CD14-positive monocyte (primary cell): Measurements from ENCODE around the gene HSF4. TPM values are rescaled to one million over a fixed set of nuclear protein-coding genes. Genes with fewer than 3 reads are reported as not detected.

Source experiments
- DNase-seq, 3 donors: peaks; one replicate each; pipeline ENCODE4 v3.0.0-alpha.2; 2011 to 2022
- H2AFZ ChIP-seq: 2 replicates; pipeline ENCODE4 v1.6.0; 2012; ENCODE audit warnings: mild to moderate bottlenecking, low read depth, low read length, inconsistent platforms; ENCODE audit not compliant: insufficient read depth, poor library complexity, severe bottlenecking
- H3K27ac ChIP-seq, 2 donors: 1 replicate in 1 of 2; 2 replicates in 1 of 2; pipeline ENCODE4 v1.5.1; 2012 to 2013; ENCODE audit warnings: low read length in 2 of 2, control low read depth in 1 of 2, inconsistent platforms in 1 of 2, low read depth in 1 of 2, mild to moderate bottlenecking in 1 of 2
- H3K27me3 ChIP-seq, 2 donors: one replicate each; pipeline versions ENCODE4 v1.6.0 to v1.6.1; 2011 to 2013; ENCODE audit warnings: low read length in 2 of 2; ENCODE audit not compliant: control insufficient read depth in 2 of 2, insufficient read depth in 2 of 2
- H3K36me3 ChIP-seq, 2 donors: replicated peaks in 1 of 2; 1 replicate in 1 of 2; 2 replicates in 1 of 2; pipeline versions ENCODE4 v1.5.1 to v1.6.1; 2012 to 2013; ENCODE audit warnings: low read length in 2 of 2, control low read depth in 1 of 2, inconsistent platforms in 1 of 2, mild to moderate bottlenecking in 1 of 2; ENCODE audit not compliant: insufficient read depth in 2 of 2, control insufficient read depth in 1 of 2
- H3K4me1 ChIP-seq, 2 donors: 1 replicate in 1 of 2; 2 replicates in 1 of 2; pipeline versions ENCODE4 v1.5.1 to v1.6.1; 2012 to 2013; ENCODE audit warnings: low read length in 2 of 2, control low read depth in 1 of 2, inconsistent platforms in 1 of 2, mild to moderate bottlenecking in 1 of 2, moderate library complexity in 1 of 2; ENCODE audit not compliant: insufficient read depth in 2 of 2, control insufficient read depth in 1 of 2
- H3K4me2 ChIP-seq: replicated peaks from 2 replicates; pipeline ENCODE3; 2012; ENCODE audit warnings: low read length, moderate library complexity, mild to moderate bottlenecking; ENCODE audit not compliant: poor library complexity, severe bottlenecking; ENCODE audit errors: extremely low read depth
- H3K4me3 ChIP-seq, 3 experiments: fragments of 200-600 bp in 1 of 3; sonication (generic) in 1 of 3; replicated peaks in 1 of 3; 1 replicate in 2 of 3; 2 replicates in 1 of 3; pipeline ENCODE4 v1.5.1; 2011 to 2013; ENCODE audit warnings: low read length in 3 of 3, mild to moderate bottlenecking in 3 of 3, control low read depth in 2 of 3, low read depth in 2 of 3, inconsistent platforms in 1 of 3, moderate library complexity in 1 of 3
- H3K79me2 ChIP-seq: 2 replicates; pipeline ENCODE4 v1.6.0; 2012; ENCODE audit warnings: mild to moderate bottlenecking, control low read depth, inconsistent platforms, low read length, moderate library complexity; ENCODE audit not compliant: insufficient read depth
- H3K9ac ChIP-seq: 2 replicates; pipeline ENCODE4 v1.6.0; 2017; ENCODE audit warnings: low read length, mild to moderate bottlenecking; ENCODE audit not compliant: insufficient read depth, poor library complexity, severe bottlenecking
- H3K9me3 ChIP-seq, 2 donors: replicated peaks in 1 of 2; 1 replicate in 1 of 2; 2 replicates in 1 of 2; pipeline versions ENCODE4 v1.5.1 to v1.6.1; 2012 to 2013; ENCODE audit warnings: low read length in 2 of 2, control low read depth in 1 of 2; ENCODE audit not compliant: control insufficient read depth in 1 of 2, insufficient read depth in 1 of 2
- H4K20me1 ChIP-seq: 2 replicates; pipeline ENCODE4 v1.6.0; 2012; ENCODE audit warnings: mild to moderate bottlenecking, low read length, control low read depth, moderate library complexity; ENCODE audit not compliant: insufficient read depth
- H3K27ac Mint-ChIP-seq, 7 donors: one replicate each; pipeline ENCODE4 v1.8.0; 2020; ENCODE audit warnings: mild to moderate bottlenecking in 7 of 7, mixed read lengths in 7 of 7, moderate library complexity in 6 of 7, inconsistent platforms in 2 of 7
- H3K27me3 Mint-ChIP-seq, 3 donors: one replicate each; pipeline ENCODE4 v1.8.0; 2021 to 2022; ENCODE audit warnings: low read depth in 3 of 3, mild to moderate bottlenecking in 3 of 3, mixed read lengths in 3 of 3, moderate library complexity in 3 of 3, inconsistent platforms in 1 of 3
- H3K36me3 Mint-ChIP-seq, 2 donors: one replicate each; pipeline ENCODE4 v1.8.0; 2020; ENCODE audit warnings: mixed read lengths in 2 of 2, inconsistent platforms in 1 of 2, mild to moderate bottlenecking in 1 of 2
- H3K4me1 Mint-ChIP-seq: one replicate; pipeline ENCODE4 v1.8.0; 2020; ENCODE audit warnings: mild to moderate bottlenecking, mixed read lengths
- H3K4me3 Mint-ChIP-seq, 2 donors: one replicate each; pipeline ENCODE4 v1.8.0; 2020; ENCODE audit warnings: mild to moderate bottlenecking in 2 of 2, mixed read lengths in 2 of 2, moderate library complexity in 1 of 2
- H3K9me3 Mint-ChIP-seq, 7 donors: one replicate each; pipeline ENCODE4 v1.8.0; 2020 to 2022; ENCODE audit warnings: mixed read lengths in 7 of 7, mild to moderate bottlenecking in 6 of 7, moderate library complexity in 6 of 7, inconsistent platforms in 2 of 7
- WGBS: methylation state at CpG from one replicate; pipeline ENCODE4 v1.1.5; 2013; ENCODE audit warnings: missing lambda C conversion rate; ENCODE audit not compliant: insufficient coverage; 5-methylcytosine and 5-hydroxymethylcytosine counted together
- intact Hi-C, 2 donors: fragments of 100-400 bp; cut with micrococcal nuclease; formaldehyde crosslinking; loops; one replicate each; pipeline versions ENCODE4 v1.15.0 to v1.15.1; 2023
- polyA plus RNA-seq, 3 donors: library from polyadenylated mRNA; depleted of rRNA in 1 of 3; unstranded in 2 of 3; stranded (reverse) in 1 of 3; fragments of 300-500 nt in 2 of 3; fragments of >200 nt in 1 of 3; fragmentation: Illumina TruSeq in 2 of 3; gene quantifications; 1 replicate in 2 of 3; 2 replicates in 1 of 3; pipeline ENCODE4 v1.2.3, GENCODE V29; 2012 to 2021
- TF ChIP-seq, protein P1 (sequence below): fragments of 200-600 bp; IDR thresholded peaks from one replicate; pipeline ENCODE4 v1.8.0; 2022; ENCODE audit warnings: antibody characterized with exemption, mild to moderate bottlenecking

HSF4 gene
- polyA plus RNA-seq, 3 donors, result 53.4 TPM; not detected in 2

DNA sequence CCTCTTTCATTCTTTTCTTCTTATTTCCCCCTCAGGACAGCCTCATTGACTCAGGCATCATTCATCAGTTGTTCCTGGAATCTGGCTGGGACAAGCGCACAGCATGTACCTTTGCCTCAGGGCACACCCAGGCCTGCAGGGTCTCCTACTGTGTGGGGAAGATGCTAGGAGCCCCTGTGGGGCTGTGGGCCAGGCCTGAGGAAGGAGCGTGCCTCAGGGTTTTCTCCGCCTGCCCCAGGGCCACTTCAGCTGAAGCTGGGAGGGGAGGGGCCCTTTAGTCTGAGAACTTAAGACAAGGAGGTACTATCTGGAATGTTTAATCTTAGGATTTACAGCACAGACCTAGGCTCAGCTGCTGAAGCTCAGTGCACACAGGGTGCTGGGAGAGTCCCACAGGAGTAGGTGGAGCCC lies 42.3 kb downstream of the HSF4 start:
- Histone ChIP-seq H4K20me1 (peaks cover 3% of the 10 kb centered on the region), H3K79me2 (no peaks in the 10 kb centered on the region), H3K9me3 (no peaks in the 10 kb centered on the region), H3K36me3 (peaks cover 28 to 41% of the 10 kb centered on the region in 2 donors), H3K4me2 (no peak overlapping the region), H3K27ac (no peak overlapping the region), H3K4me1 (no peaks in the 10 kb centered on the region), H2AFZ (no peak overlapping the region), H3K9ac (no peak overlapping the region), H3K27me3 (no peaks in the 10 kb centered on the region), H3K4me3 (no peak overlapping the region)
- intact Hi-C loops, result no loop called here
- H3K9me3 Mint-ChIP-seq, result peaks cover 0 to 2% (median 0%) of the 10 kb centered on the region in 7 donors
- H3K4me1 Mint-ChIP-seq, result no peaks in the 10 kb centered on the region
- peaks cover 0 to 6% (median 5%) of the 10 kb centered on the region in 3 donors for H3K27me3 Mint-ChIP-seq
- WGBS, result 88% methylated on average over 3 of the region's 3 CpGs
- no peak for DNase-seq
- TF ChIP-seq, protein P1, sequence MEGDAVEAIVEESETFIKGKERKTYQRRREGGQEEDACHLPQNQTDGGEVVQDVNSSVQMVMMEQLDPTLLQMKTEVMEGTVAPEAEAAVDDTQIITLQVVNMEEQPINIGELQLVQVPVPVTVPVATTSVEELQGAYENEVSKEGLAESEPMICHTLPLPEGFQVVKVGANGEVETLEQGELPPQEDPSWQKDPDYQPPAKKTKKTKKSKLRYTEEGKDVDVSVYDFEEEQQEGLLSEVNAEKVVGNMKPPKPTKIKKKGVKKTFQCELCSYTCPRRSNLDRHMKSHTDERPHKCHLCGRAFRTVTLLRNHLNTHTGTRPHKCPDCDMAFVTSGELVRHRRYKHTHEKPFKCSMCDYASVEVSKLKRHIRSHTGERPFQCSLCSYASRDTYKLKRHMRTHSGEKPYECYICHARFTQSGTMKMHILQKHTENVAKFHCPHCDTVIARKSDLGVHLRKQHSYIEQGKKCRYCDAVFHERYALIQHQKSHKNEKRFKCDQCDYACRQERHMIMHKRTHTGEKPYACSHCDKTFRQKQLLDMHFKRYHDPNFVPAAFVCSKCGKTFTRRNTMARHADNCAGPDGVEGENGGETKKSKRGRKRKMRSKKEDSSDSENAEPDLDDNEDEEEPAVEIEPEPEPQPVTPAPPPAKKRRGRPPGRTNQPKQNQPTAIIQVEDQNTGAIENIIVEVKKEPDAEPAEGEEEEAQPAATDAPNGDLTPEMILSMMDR, result no peak
- no peak overlapping the region for H3K4me3 Mint-ChIP-seq
- H3K36me3 Mint-ChIP-seq, result peaks cover 25 to 48% of the 10 kb centered on the region in 2 donors
- peak overlapping the region in 1 of 7 donors; percentile 13 for H3K27ac Mint-ChIP-seq

DNA sequence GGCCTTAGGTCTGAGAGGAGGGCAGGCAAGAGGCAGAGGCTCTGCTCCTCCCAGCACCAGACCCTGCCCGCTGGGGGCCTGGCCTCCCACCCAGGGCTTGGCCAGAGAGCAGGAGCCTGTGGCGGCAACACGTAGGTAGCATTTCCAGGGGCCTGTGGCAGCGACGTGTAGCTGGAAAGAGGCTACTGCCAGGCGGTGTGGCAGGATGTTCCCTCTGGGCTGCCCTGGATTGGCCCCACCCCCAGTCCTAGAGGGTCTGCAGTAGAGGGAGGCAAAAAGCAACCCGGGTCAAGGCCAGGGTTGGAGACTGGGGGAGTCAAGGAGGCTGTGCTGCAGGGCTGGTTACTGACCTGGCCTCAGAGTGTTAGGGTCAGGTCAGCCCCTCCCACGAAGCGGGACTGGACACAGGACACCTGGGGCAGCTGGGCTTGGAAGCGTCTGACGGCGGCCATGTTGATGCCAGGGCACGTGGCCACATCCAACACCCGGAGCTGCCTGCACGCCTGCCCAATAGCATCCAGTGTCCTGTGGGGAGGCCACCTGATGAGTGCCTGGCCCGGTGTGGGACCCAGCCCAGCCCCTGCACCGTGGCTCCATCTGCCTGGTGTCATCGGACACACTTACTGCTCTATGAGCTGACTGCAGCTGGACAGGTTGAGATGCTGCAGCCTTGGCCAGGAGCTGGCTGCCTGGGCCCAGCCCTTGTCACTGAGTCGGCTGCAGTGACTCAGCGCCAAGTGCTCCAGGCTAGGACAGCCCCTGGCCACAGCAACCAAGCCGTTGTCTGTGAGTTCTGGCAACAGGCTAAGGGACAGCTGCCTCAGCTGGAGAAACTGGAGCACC lies 42.9 kb downstream of the HSF4 start:
- peak overlapping the region in 1 of 2 donors; percentile 12 for H3K27ac ChIP-seq
- no peaks in the 10 kb centered on the region for H3K4me1 Mint-ChIP-seq
- peaks cover 22 to 35% of the 10 kb centered on the region in 2 donors for H3K36me3 ChIP-seq
- H3K9ac ChIP-seq, result no peak overlapping the region
- peaks cover 0 to 2% (median 0%) of the 10 kb centered on the region in 7 donors for H3K9me3 Mint-ChIP-seq
- H3K36me3 Mint-ChIP-seq, result peaks cover 19 to 41% of the 10 kb centered on the region in 2 donors
- H3K4me3 Mint-ChIP-seq, result no peak overlapping the region
- no peak overlapping the region for H2AFZ ChIP-seq
- H3K27me3 ChIP-seq, result no peaks in the 10 kb centered on the region
- peaks cover 3% of the 10 kb centered on the region for H4K20me1 ChIP-seq
- H3K27me3 Mint-ChIP-seq, result peaks cover 0 to 9% (median 5%) of the 10 kb centered on the region in 3 donors
- no peaks in the 10 kb centered on the region for H3K79me2 ChIP-seq
- WGBS, result 91% methylated on average over 21 of the region's 21 CpGs
- no peak overlapping the region for H3K4me2 ChIP-seq
- no peaks in the 10 kb centered on the region for H3K4me1 ChIP-seq
- intact Hi-C loops, result no loop called here
- no peak for DNase-seq
- no peaks in the 10 kb centered on the region for H3K9me3 ChIP-seq
- H3K27ac Mint-ChIP-seq, result no peak overlapping the region
- TF ChIP-seq, protein P1, result no peak
- H3K4me3 ChIP-seq, result no peak overlapping the region
